WTC11 (cell line): ENCODE results near the gene SIM2. TPM values are rescaled to one million over a fixed set of nuclear protein-coding genes. Genes with fewer than 3 reads are reported as not detected.

ENCODE experiments used
- ATAC-seq: fragments of 200-7000 bp; cut with Tn5 transposase; 2 replicates; pipeline ENCODE4 v1.10.0; 2021; ENCODE audit warnings: mild to moderate bottlenecking, moderate library complexity
- CTCF ChIA-PET: fragments of 300-600 bp; sonication (Branson Sonifier 250); formaldehyde crosslinking; loops from one replicate; lab custom pipeline; 2021; ENCODE audit warnings: antibody characterized with exemption; lab: Charles Lee
- POLR2A ChIA-PET: fragments of 350-600 bp; sonication (Branson Sonifier 250); formaldehyde crosslinking; loops from one replicate; lab custom pipeline; 2021; ENCODE audit warnings: antibody characterized with exemption; lab: Charles Lee
- DNase-seq: peaks from one replicate; pipeline ENCODE4 v3.0.0; 2021; ENCODE audit warnings: low spot score
- H3K27ac Mint-ChIP-seq: 2 replicates; pipeline ENCODE4 v1.8.0; 2021; ENCODE audit warnings: mixed read lengths
- H3K27me3 Mint-ChIP-seq: 2 replicates; pipeline ENCODE4 v1.8.0; 2021; ENCODE audit warnings: low read depth, mild to moderate bottlenecking, moderate library complexity, mixed read lengths
- H3K36me3 Mint-ChIP-seq: 2 replicates; pipeline ENCODE4 v1.8.0; 2021; ENCODE audit warnings: mixed read lengths
- H3K4me1 Mint-ChIP-seq: 2 replicates; pipeline ENCODE4 v1.8.0; 2022; ENCODE audit warnings: mixed read lengths
- H3K4me3 Mint-ChIP-seq: 2 replicates; pipeline ENCODE4 v1.8.0; 2021; ENCODE audit warnings: mild to moderate bottlenecking, moderate library complexity, mixed read lengths
- H3K9me3 Mint-ChIP-seq: 2 replicates; pipeline ENCODE4 v1.8.0; 2021; ENCODE audit warnings: mixed read lengths
- ELF4 ChIP-seq: sonication (generic); formaldehyde crosslinking; IDR thresholded peaks from 2 replicates; pipeline ENCODE4 v1.8.1; 2022; ENCODE audit warnings: low read depth, mild to moderate bottlenecking, moderate library complexity, missing genetic modification reagents
- FOXK1 ChIP-seq: sonication (generic); formaldehyde crosslinking; IDR thresholded peaks from 2 replicates; pipeline ENCODE4 v1.8.0; 2022; ENCODE audit warnings: mild to moderate bottlenecking, moderate library complexity, missing genetic modification reagents
- JAZF1 ChIP-seq: fragments of 250-450 bp; sonication (Bioruptor Pico); IDR thresholded peaks from 2 replicates; pipeline ENCODE4 v1.9.0; 2021; ENCODE audit warnings: moderate library complexity, mild to moderate bottlenecking, inconsistent platforms
- KAT7 ChIP-seq: sonication (generic); formaldehyde crosslinking; IDR thresholded peaks from 2 replicates; pipeline ENCODE4 v1.8.1; 2023; ENCODE audit warnings: missing genetic modification reagents, mild to moderate bottlenecking, borderline replicate concordance
- NR3C1 ChIP-seq: sonication (generic); formaldehyde crosslinking; conservative IDR thresholded peaks from 2 replicates; pipeline ENCODE4 v1.8.1; 2023; ENCODE audit warnings: low read depth, mild to moderate bottlenecking, missing genetic modification reagents
- SOX15 ChIP-seq: fragments of 250-450 bp; sonication (Bioruptor Pico); IDR thresholded peaks from 2 replicates; pipeline ENCODE4 v1.9.0; 2021; ENCODE audit warnings: mild to moderate bottlenecking
- SP1 ChIP-seq: sonication (generic); formaldehyde crosslinking; conservative IDR thresholded peaks from 2 replicates; pipeline ENCODE4 v1.8.1; 2022; ENCODE audit warnings: missing genetic modification reagents
- TEAD1 ChIP-seq: sonication (generic); formaldehyde crosslinking; IDR thresholded peaks from 2 replicates; pipeline ENCODE4 v1.8.0; 2022; ENCODE audit warnings: mild to moderate bottlenecking, missing genetic modification reagents
- ZNF138 ChIP-seq: sonication (generic); formaldehyde crosslinking; conservative IDR thresholded peaks from 2 replicates; pipeline ENCODE4 v1.8.1; 2022; ENCODE audit warnings: mild to moderate bottlenecking, moderate library complexity, missing genetic modification reagents
- ZNF263 ChIP-seq: sonication (generic); formaldehyde crosslinking; IDR thresholded peaks from 2 replicates; pipeline ENCODE4 v1.8.1; 2022; ENCODE audit warnings: low read depth, mild to moderate bottlenecking, moderate library complexity, missing genetic modification reagents
- ZNF423 ChIP-seq: fragments of 250-450 bp; sonication (Bioruptor Pico); IDR thresholded peaks from 2 replicates; pipeline ENCODE4 v2.1.2; 2022; ENCODE audit warnings: mild to moderate bottlenecking, moderate library complexity
- total RNA-seq: library from RNA; stranded (reverse); gene quantifications from 3 replicates; pipeline ENCODE4 v1.2.3, GENCODE V29; 2021
- TF ChIP-seq, protein P1 (sequence below): fragments of 250-450 bp; sonication (Bioruptor Pico); IDR thresholded peaks from 2 replicates; pipeline ENCODE4 v1.8.0; 2021; ENCODE audit warnings: mild to moderate bottlenecking
- TF ChIP-seq, protein P2 (sequence below): fragments of 200-600 bp; IDR thresholded peaks from 2 replicates; pipeline ENCODE4 v1.8.0; 2022; ENCODE audit warnings: antibody characterized with exemption
- TF ChIP-seq, protein P3 (sequence below): sonication (generic); formaldehyde crosslinking; IDR thresholded peaks from 2 replicates; pipeline ENCODE4 v1.8.0; 2022; ENCODE audit warnings: mild to moderate bottlenecking, missing genetic modification reagents
- TF ChIP-seq, protein P4 (sequence below): sonication (generic); formaldehyde crosslinking; IDR thresholded peaks from 2 replicates; pipeline ENCODE4 v1.8.1; 2022; ENCODE audit warnings: low read depth, missing genetic modification reagents, borderline replicate concordance
- TF ChIP-seq, protein P5 (sequence below): sonication (generic); formaldehyde crosslinking; conservative IDR thresholded peaks from 2 replicates; pipeline ENCODE4 v1.8.1; 2023; ENCODE audit warnings: mild to moderate bottlenecking, low read depth, missing genetic modification reagents, moderate library complexity
- TF ChIP-seq, protein P6 (sequence below): sonication (generic); formaldehyde crosslinking; IDR thresholded peaks from 2 replicates; pipeline ENCODE4 v1.8.1; 2023; ENCODE audit warnings: mild to moderate bottlenecking, missing genetic modification reagents, borderline replicate concordance

SIM2 gene
- total RNA-seq, 1 experiment from 2014 or later = 0.17 TPM

DNA sequence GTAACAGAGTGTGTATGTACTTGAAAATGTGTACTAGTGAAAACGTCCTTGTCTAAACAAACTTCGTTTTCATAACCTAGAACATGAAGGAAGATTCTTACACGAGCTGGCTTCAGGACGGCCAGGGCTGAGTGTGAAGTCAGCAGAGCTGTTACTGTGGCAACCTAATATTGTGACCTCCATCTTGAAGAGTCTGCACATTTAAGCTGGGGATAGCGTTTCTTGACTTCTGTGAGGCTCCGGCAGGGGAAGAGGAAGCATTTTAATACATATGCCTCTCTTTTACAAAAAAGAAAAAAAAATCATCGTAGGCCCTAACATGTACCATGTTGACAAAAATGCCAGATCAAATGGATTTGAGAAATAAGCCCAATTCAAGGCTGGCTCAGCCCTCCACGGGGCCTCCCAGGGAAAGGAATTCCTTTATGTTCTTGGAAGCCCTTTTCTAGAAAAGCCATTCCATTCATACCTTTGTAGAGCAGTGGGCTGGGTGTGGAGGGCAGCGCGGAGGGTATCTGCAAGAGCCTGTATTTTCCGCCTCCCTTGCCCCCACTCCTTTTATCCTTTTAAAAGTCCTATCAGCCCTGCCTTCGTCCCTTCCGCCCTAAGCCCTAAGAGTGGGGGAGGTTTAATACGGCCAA is 51.1 kb downstream of the SIM2 start:
- ATAC-seq = peak; percentile 80
- H3K27me3 Mint-ChIP-seq = peaks cover 37% of the 10 kb centered on the region
- no peak for TF ChIP-seq ELF4 (CRISPR knock-in tag)
- TF ChIP-seq, protein P1, sequence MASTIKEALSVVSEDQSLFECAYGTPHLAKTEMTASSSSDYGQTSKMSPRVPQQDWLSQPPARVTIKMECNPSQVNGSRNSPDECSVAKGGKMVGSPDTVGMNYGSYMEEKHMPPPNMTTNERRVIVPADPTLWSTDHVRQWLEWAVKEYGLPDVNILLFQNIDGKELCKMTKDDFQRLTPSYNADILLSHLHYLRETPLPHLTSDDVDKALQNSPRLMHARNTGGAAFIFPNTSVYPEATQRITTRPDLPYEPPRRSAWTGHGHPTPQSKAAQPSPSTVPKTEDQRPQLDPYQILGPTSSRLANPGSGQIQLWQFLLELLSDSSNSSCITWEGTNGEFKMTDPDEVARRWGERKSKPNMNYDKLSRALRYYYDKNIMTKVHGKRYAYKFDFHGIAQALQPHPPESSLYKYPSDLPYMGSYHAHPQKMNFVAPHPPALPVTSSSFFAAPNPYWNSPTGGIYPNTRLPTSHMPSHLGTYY (CRISPR knock-in tag) = no peak
- TF ChIP-seq, protein P2, sequence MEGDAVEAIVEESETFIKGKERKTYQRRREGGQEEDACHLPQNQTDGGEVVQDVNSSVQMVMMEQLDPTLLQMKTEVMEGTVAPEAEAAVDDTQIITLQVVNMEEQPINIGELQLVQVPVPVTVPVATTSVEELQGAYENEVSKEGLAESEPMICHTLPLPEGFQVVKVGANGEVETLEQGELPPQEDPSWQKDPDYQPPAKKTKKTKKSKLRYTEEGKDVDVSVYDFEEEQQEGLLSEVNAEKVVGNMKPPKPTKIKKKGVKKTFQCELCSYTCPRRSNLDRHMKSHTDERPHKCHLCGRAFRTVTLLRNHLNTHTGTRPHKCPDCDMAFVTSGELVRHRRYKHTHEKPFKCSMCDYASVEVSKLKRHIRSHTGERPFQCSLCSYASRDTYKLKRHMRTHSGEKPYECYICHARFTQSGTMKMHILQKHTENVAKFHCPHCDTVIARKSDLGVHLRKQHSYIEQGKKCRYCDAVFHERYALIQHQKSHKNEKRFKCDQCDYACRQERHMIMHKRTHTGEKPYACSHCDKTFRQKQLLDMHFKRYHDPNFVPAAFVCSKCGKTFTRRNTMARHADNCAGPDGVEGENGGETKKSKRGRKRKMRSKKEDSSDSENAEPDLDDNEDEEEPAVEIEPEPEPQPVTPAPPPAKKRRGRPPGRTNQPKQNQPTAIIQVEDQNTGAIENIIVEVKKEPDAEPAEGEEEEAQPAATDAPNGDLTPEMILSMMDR = no peak
- no peak for TF ChIP-seq KAT7 (CRISPR knock-in tag)
- no peak for TF ChIP-seq NR3C1 (CRISPR knock-in tag)
- TF ChIP-seq FOXK1 (CRISPR knock-in tag) = no peak

GRCh38 chr21:36750576-36750959 is 51.7 kb downstream of the SIM2 start:
- H3K4me1 Mint-ChIP-seq = peaks cover 57% of the 10 kb centered on the region
- no peaks in the 10 kb centered on the region for H3K9me3 Mint-ChIP-seq
- H3K27ac Mint-ChIP-seq = peak overlapping the region; percentile 99
- no peaks in the 10 kb centered on the region for H3K36me3 Mint-ChIP-seq
- POLR2A ChIA-PET = no interaction called here
- TF ChIP-seq, protein P3, sequence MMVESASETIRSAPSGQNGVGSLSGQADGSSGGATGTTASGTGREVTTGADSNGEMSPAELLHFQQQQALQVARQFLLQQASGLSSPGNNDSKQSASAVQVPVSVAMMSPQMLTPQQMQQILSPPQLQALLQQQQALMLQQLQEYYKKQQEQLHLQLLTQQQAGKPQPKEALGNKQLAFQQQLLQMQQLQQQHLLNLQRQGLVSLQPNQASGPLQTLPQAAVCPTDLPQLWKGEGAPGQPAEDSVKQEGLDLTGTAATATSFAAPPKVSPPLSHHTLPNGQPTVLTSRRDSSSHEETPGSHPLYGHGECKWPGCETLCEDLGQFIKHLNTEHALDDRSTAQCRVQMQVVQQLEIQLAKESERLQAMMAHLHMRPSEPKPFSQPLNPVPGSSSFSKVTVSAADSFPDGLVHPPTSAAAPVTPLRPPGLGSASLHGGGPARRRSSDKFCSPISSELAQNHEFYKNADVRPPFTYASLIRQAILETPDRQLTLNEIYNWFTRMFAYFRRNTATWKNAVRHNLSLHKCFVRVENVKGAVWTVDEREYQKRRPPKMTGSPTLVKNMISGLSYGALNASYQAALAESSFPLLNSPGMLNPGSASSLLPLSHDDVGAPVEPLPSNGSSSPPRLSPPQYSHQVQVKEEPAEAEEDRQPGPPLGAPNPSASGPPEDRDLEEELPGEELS = no peak
- TF ChIP-seq SOX15 (CRISPR knock-in tag) (no peak), ZNF423 (CRISPR knock-in tag) (no peak), JAZF1 (no peak), TEAD1 (CRISPR knock-in tag) (no peak), SP1 (CRISPR knock-in tag) (no peak), ZNF263 (CRISPR knock-in tag) (no peak), ZNF138 (CRISPR knock-in tag) (no peak)
- TF ChIP-seq, protein P4, sequence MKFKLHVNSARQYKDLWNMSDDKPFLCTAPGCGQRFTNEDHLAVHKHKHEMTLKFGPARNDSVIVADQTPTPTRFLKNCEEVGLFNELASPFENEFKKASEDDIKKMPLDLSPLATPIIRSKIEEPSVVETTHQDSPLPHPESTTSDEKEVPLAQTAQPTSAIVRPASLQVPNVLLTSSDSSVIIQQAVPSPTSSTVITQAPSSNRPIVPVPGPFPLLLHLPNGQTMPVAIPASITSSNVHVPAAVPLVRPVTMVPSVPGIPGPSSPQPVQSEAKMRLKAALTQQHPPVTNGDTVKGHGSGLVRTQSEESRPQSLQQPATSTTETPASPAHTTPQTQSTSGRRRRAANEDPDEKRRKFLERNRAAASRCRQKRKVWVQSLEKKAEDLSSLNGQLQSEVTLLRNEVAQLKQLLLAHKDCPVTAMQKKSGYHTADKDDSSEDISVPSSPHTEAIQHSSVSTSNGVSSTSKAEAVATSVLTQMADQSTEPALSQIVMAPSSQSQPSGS (CRISPR knock-in tag) = no peak
- TF ChIP-seq, protein P5, sequence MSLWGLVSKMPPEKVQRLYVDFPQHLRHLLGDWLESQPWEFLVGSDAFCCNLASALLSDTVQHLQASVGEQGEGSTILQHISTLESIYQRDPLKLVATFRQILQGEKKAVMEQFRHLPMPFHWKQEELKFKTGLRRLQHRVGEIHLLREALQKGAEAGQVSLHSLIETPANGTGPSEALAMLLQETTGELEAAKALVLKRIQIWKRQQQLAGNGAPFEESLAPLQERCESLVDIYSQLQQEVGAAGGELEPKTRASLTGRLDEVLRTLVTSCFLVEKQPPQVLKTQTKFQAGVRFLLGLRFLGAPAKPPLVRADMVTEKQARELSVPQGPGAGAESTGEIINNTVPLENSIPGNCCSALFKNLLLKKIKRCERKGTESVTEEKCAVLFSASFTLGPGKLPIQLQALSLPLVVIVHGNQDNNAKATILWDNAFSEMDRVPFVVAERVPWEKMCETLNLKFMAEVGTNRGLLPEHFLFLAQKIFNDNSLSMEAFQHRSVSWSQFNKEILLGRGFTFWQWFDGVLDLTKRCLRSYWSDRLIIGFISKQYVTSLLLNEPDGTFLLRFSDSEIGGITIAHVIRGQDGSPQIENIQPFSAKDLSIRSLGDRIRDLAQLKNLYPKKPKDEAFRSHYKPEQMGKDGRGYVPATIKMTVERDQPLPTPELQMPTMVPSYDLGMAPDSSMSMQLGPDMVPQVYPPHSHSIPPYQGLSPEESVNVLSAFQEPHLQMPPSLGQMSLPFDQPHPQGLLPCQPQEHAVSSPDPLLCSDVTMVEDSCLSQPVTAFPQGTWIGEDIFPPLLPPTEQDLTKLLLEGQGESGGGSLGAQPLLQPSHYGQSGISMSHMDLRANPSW = no peak
- TF ChIP-seq, protein P6, sequence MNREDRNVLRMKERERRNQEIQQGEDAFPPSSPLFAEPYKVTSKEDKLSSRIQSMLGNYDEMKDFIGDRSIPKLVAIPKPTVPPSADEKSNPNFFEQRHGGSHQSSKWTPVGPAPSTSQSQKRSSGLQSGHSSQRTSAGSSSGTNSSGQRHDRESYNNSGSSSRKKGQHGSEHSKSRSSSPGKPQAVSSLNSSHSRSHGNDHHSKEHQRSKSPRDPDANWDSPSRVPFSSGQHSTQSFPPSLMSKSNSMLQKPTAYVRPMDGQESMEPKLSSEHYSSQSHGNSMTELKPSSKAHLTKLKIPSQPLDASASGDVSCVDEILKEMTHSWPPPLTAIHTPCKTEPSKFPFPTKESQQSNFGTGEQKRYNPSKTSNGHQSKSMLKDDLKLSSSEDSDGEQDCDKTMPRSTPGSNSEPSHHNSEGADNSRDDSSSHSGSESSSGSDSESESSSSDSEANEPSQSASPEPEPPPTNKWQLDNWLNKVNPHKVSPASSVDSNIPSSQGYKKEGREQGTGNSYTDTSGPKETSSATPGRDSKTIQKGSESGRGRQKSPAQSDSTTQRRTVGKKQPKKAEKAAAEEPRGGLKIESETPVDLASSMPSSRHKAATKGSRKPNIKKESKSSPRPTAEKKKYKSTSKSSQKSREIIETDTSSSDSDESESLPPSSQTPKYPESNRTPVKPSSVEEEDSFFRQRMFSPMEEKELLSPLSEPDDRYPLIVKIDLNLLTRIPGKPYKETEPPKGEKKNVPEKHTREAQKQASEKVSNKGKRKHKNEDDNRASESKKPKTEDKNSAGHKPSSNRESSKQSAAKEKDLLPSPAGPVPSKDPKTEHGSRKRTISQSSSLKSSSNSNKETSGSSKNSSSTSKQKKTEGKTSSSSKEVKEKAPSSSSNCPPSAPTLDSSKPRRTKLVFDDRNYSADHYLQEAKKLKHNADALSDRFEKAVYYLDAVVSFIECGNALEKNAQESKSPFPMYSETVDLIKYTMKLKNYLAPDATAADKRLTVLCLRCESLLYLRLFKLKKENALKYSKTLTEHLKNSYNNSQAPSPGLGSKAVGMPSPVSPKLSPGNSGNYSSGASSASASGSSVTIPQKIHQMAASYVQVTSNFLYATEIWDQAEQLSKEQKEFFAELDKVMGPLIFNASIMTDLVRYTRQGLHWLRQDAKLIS = no peak
- DNase-seq (no peak), ATAC-seq (no peak)
- H3K4me3 Mint-ChIP-seq = peak overlapping the region; percentile 40
- CTCF ChIA-PET = interaction anchor here (1.3 to 1.6 kb wide), 3 partner anchors 23 to 167 kb away, joined by 6 to 8 read pairs (median 6); no protein-coding TSS in a partner anchor
- H3K27me3 Mint-ChIP-seq = peaks cover 35% of the 10 kb centered on the region

More for the DNA sequence above, 51.1 kb downstream of the SIM2 start:
- Mint-ChIP-seq H3K36me3 (no peaks in the 10 kb centered on the region), H3K9me3 (no peaks in the 10 kb centered on the region), H3K4me1 (peaks cover 57% of the 10 kb centered on the region), H3K4me3 (peak overlapping the region; percentile 46), H3K27ac (peak overlapping the region; percentile 99)
- peak; percentile 79 for DNase-seq
- ChIA-PET POLR2A (no interaction called here), CTCF (interaction anchor here (0.7 to 1.7 kb wide), 6 partner anchors 8 to 227 kb away, joined by 3 to 8 read pairs (median 5); no protein-coding TSS in a partner anchor)
